GM19099 (cell line): Measurements from ENCODE around the gene MYOF.

ENCODE experiments used
- POLR2A ChIP-seq: IDR thresholded peaks from 3 replicates; pipeline ENCODE4 v1.6.1; 2011; ENCODE audit warnings: low read depth; ENCODE audit not compliant: insufficient read length; ENCODE audit errors: extremely low read depth

MYOF gene

DNA sequence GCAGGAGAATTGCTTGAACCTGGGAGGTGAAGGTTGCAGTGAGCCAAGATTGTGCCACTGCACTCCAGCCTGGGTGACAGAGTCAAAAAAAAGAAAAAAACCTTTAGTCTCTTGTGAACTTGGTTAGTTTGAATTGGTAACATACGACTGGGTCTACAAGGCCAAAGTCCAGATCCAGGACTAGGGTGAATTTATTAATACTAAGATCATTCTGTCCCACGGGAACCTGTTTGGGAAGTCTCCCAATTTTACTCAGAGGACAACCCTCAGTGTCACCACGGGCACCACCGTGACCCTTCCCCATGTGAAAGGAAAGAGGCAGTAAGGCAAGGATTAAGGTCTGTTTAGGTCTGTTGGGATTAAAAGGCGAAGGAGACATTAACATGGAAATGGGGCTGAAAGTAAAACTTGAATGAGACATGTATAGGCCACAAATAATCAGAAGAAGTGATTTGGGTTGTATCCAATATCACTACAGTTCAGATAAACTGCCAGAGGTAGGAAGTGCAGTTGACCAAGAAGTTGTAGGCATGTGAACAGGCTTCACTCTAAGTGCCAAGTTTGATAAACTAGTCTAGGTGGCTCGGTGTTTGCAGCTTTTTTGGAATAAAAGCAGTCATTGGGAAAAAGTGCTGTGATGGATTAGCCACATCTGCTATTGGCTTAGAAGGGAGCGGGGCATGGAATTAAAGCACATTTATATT lies 30.7 kb downstream of the MYOF start:
- TF ChIP-seq POLR2A, result no peak

- no peak for TF ChIP-seq POLR2A
Measured at GRCh38 chr10:93447970-93448369, 34.2 kb downstream of the MYOF start.

DNA sequence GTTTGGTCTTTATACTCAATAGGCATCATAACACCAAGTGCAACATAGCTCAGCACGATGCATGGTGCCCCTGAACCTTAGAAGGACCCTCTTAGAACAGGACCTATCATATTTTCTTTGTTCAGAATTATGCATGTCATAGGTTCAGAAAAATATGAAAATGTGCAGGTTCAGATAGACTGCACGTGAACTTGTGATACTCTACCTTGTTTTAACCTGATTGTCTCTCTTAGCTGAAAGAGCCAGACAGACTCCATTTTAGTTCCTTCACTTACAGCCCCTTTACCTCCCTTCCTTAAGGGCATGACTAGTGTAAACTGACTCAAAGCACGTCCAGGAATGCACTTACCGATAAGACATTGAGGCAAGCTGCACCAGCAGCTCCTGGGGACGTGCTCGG lies 35.1 kb downstream of the MYOF start:
- no peak for TF ChIP-seq POLR2A

DNA sequence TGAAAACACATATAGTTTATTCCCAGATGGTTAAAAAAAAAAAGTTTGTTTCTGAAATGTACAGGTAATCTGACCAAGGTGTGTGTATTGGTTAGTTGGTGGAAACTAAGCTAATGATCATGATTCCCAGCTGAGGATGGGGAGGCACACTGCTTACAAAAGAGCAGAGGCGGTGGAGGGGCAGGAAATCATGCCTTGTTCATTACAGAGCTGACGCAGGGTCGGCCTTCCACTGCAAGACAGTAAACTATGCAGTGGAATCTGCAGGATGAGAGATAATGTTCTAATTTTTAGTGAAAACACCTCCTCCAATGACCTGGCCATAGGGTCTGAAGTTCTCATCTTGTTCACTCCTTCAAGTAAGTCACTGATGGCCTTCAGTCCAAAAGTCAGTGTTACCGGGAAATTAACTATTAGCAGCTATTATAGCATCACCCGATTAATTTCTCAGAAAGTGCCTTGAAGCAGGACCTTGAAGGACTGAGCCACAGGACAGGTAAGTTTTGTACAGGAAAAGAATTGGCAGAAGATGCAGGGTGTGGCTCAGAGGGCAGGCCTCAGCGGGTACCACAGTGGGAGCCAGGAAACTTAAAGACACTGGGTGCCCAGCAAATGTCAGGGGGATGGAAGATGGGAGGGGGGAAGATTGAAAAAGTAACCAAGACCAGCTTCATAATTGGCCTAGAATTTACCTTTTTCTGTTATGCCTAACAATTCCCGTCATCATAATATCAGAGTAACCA lies 36.0 kb downstream of the MYOF start:
- no peak for TF ChIP-seq POLR2A

DNA sequence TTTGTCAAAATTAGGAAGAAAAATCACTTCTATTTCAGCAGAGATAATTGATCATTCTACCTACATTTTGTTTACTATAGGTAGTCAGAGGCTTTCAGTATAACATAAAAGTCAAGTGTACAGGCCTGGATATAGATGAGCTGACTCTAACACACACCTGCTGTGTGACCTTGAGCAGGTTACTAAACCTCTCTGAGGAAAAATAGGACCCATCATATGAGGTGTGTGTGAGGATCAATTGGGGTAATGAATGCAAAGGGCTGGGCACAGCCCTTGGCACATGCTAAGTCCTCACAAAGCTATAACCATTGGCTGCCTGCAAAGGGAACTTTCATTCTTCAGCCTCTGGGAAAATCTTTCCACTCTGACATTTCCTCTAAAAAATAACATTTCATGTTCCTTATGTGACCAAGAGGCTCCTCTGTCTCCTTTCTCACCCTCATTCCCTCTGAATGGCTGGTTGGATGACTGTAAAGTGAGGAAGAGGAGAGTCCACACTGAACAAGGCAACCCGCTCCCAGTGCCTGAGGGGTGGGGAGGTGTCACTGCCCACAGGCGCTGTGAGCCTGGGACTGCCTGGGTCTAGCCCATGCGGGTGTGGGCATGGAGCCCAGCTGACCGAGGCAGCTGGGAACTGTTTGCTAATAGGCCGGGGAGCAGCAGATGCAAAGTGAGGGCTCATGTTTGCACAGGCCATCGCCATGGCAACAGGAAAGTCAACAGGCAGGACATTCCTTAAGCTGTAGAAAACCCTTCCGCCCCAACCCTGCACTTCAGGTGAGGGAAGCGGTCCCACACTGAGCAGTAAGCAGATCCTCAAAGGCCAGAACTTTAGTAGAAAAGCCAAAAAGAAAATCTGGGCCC lies 36.8 kb downstream of the MYOF start:
- TF ChIP-seq POLR2A, result no peak

GRCh38 chr10:93443481-93443880 lies 38.7 kb downstream of the MYOF start:
- no peak for TF ChIP-seq POLR2A

DNA sequence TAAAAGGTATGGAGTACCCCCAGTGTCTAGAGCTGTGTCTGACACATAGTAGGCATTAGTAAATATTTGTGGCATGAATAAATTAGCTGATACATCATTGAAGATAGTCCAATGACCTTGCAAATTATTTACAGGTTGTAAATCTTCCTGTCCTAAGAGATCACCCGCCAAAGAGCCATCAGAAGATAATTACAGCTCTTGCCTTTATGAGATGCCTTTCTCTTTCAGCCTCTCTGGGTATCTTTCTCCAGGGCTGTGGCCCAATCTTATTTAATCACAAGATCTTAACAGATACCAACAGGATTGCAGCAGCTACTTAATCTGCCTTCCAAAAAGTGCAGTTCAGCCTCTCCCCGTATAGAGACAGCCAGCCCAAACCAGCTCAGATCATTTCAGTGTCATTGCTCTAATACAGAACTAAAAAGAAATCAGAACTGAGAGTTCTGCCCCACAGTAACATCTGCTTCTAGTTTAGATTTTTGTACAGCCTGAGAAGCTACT lies 41.5 kb downstream of the MYOF start:
- no peak for TF ChIP-seq POLR2A

DNA sequence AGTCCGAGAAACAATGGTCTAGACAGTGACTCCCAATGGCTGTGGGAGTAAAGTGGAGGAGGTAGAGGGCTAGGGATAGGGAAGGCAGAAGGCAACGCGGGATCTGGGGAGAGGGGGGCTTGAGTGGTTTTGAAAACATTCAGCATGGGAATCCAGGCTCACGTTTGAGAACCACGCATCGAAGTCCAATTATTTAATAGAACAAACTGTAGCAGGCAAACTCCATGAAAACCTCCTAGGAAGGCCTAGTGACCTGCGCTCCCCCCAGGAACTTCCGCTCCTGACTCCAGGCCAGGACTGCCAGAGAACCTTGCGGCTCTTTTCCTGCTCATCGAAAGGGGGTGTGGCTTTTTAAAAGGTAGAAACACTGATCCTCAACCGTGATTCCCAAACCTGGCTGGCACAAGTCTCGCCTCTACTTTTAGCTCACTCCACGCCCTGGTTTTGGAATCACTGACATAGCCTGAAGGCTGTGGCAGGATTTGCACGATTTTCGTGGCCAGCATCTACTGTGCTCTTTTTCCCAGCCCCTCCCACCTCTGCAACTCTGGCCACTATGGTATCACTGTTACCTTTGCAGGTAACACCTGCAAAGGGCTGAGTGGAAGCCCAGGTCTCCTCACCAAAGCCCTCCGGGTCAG lies 43.4 kb downstream of the MYOF start:
- TF ChIP-seq POLR2A, result no peak

- TF ChIP-seq POLR2A, result no peak
Measured at GRCh38 chr10:93437946-93438612, 44.1 kb downstream of the MYOF start.

DNA sequence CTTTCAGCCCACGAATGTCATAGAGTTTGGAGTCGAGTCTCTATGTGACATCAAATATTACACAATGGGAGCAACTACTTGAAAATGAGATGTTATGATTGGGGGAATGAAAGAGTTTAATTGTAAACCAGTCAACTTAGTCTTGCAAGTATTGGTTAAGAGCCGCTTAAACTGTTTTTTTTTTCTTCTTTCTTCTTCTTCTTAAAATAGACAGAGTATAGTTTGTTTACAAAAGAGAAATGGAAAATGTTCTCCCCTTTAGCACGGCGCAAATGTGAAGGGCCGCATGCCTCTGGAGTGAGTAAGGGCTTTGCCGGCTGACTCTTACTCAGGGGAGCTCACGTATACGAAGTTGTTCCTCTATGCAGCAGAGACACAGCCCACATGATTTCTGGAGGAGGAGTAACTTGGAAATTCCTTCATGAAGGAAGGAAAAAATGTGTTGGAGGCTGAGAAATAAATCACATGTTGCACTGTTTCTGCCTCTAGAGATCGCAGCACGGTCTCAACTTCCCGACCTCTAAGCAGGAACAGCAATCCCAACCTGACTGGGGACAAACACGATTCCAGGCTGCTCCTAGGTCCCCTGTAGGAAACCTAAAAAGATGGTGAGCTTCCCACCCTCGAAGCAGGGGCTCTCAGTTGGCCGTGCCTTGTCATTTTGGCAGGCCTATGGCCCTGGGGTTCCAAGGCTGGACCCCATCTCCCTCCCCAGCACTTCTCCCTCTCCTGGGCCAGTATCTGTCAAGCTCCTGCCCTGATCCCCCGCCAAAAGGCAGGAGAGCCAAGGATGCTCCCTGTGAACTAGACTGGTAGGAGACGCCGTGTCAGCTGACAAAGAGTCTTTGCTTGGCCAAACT lies 44.8 kb downstream of the MYOF start:
- no peak for TF ChIP-seq POLR2A

- no peak for TF ChIP-seq POLR2A
Measured at GRCh38 chr10:93436591-93437085, 45.5 kb downstream of the MYOF start.

GRCh38 chr10:93435621-93436397 lies 46.3 kb downstream of the MYOF start:
- TF ChIP-seq POLR2A, result no peak
